DND-41 (cell line): ENCODE measurements around the gene ST7.

Experiments
- EZH2 ChIP-seq: IDR thresholded peaks from 3 replicates; pipeline ENCODE4 v1.6.1; 2012; ENCODE audit warnings: borderline replicate concordance, low read depth, mild to moderate bottlenecking, moderate library complexity, low read length, inconsistent platforms; ENCODE audit not compliant: severe bottlenecking
- TF ChIP-seq, protein P1 (sequence below): IDR thresholded peaks from 2 replicates; pipeline ENCODE4 v1.5.1; 2012; ENCODE audit warnings: borderline replicate concordance, low read length, moderate library complexity, mild to moderate bottlenecking; ENCODE audit not compliant: poor library complexity, severe bottlenecking; ENCODE audit errors: extremely low read depth

DNA sequence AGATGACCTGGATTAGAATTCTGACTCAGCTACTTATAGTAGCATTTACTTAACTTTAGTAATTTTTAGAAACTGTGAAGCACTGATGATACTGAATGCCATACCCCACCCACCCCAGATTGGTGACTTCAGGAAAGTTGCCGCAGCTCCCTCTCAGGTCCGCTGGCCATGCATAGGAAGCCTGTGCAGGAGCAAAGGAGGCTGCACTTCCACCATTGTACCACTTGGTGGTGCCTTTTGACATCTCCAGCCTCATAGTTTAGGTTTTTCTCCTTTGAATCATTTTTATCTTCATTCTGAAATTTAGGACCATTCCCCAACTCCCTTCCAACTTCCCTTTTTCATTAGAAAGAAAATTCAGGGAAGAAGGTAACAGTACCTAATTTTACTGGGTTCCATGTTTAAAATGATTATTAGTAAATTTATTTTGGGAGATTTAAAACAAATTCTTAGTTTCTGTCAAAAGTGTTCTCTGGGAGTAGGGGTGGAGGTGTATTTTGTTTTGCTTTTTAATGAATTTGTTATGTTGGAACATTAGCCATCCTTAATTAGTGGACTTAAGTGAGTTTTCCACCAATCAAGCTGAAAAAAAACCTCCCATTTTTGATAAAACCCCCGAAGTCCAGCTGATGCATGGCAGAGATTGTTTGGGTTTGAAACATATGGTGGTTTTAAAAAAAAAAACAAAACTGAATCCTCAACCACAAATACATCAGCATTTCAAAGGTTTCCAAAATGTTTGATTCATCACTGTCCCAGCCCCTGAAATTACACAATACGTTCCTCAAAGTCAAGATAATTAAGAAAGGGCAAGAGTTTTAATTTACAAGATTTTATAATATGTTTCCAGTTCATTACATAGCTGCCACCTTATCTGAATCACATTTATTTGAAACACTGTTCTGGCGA is 259.9 kb downstream of the ST7 start:
- TF ChIP-seq, protein P1, sequence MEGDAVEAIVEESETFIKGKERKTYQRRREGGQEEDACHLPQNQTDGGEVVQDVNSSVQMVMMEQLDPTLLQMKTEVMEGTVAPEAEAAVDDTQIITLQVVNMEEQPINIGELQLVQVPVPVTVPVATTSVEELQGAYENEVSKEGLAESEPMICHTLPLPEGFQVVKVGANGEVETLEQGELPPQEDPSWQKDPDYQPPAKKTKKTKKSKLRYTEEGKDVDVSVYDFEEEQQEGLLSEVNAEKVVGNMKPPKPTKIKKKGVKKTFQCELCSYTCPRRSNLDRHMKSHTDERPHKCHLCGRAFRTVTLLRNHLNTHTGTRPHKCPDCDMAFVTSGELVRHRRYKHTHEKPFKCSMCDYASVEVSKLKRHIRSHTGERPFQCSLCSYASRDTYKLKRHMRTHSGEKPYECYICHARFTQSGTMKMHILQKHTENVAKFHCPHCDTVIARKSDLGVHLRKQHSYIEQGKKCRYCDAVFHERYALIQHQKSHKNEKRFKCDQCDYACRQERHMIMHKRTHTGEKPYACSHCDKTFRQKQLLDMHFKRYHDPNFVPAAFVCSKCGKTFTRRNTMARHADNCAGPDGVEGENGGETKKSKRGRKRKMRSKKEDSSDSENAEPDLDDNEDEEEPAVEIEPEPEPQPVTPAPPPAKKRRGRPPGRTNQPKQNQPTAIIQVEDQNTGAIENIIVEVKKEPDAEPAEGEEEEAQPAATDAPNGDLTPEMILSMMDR: peak; percentile 95
- no peak for TF ChIP-seq EZH2
